ENCODE measurements around the gene SLC4A1.

Gene SLC4A1

GRCh38 chr17:44283344-44284023 is 15.5 kb upstream of the SLC4A1 start:
- H3K27me3 ChIP-seq (ENCODE audit: control insufficient read depth, insufficient read depth, low read length): no peaks in the 10 kb centered on the region
- H3K27ac ChIP-seq (ENCODE audit: low read depth, low read length): no peak overlapping the region
- H3K9ac ChIP-seq (ENCODE audit: low read length): no peak overlapping the region
- no peaks in the 10 kb centered on the region for H3K36me3 ChIP-seq (ENCODE audit: control insufficient read depth, insufficient read depth, low read length)
- H3K4me3 ChIP-seq (ENCODE audit: low read depth, low read length): no peak overlapping the region
- H3K9me3 ChIP-seq (ENCODE audit: control insufficient read depth, insufficient read depth, low read depth, low read length): no peaks in the 10 kb centered on the region
- H3K4me1 ChIP-seq (ENCODE audit: control insufficient read depth, insufficient read depth, low read length): peaks cover 12% of the 10 kb centered on the region

GRCh38 chr17:44282264-44282663 is 14.3 kb upstream of the SLC4A1 start:
- Histone ChIP-seq H3K9me3 (ENCODE audit: control insufficient read depth, insufficient read depth, low read depth, low read length) (no peaks in the 10 kb centered on the region), H3K9ac (ENCODE audit: low read length) (no peak overlapping the region), H3K36me3 (ENCODE audit: control insufficient read depth, insufficient read depth, low read length) (no peaks in the 10 kb centered on the region), H3K4me1 (ENCODE audit: control insufficient read depth, insufficient read depth, low read length) (peaks cover 12% of the 10 kb centered on the region), H3K27me3 (ENCODE audit: control insufficient read depth, insufficient read depth, low read length) (no peaks in the 10 kb centered on the region), H3K27ac (ENCODE audit: low read depth, low read length) (no peak overlapping the region), H3K4me3 (ENCODE audit: low read depth, low read length) (no peak overlapping the region)

GRCh38 chr17:44281570-44281969 is 13.6 kb upstream of the SLC4A1 start:
- H3K9ac ChIP-seq (ENCODE audit: low read length): no peak overlapping the region
- no peaks in the 10 kb centered on the region for H3K27me3 ChIP-seq (ENCODE audit: control insufficient read depth, insufficient read depth, low read length)
- H3K4me1 ChIP-seq (ENCODE audit: control insufficient read depth, insufficient read depth, low read length): peaks cover 12% of the 10 kb centered on the region
- no peak overlapping the region for H3K4me3 ChIP-seq (ENCODE audit: low read depth, low read length)
- no peaks in the 10 kb centered on the region for H3K36me3 ChIP-seq (ENCODE audit: control insufficient read depth, insufficient read depth, low read length)
- no peak overlapping the region for H3K27ac ChIP-seq (ENCODE audit: low read depth, low read length)
- no peaks in the 10 kb centered on the region for H3K9me3 ChIP-seq (ENCODE audit: control insufficient read depth, insufficient read depth, low read depth, low read length)

GRCh38 chr17:44280392-44280937 is 12.5 kb upstream of the SLC4A1 start:
- Histone ChIP-seq H3K36me3 (ENCODE audit: control insufficient read depth, insufficient read depth, low read length) (no peaks in the 10 kb centered on the region), H3K4me1 (ENCODE audit: control insufficient read depth, insufficient read depth, low read length) (peaks cover 12% of the 10 kb centered on the region), H3K9ac (ENCODE audit: low read length) (no peak overlapping the region), H3K4me3 (ENCODE audit: low read depth, low read length) (no peak overlapping the region), H3K27ac (ENCODE audit: low read depth, low read length) (no peak overlapping the region), H3K27me3 (ENCODE audit: control insufficient read depth, insufficient read depth, low read length) (no peaks in the 10 kb centered on the region), H3K9me3 (ENCODE audit: control insufficient read depth, insufficient read depth, low read depth, low read length) (no peaks in the 10 kb centered on the region)

GRCh38 chr17:44279666-44280391 is 11.9 kb upstream of the SLC4A1 start:
- Histone ChIP-seq H3K4me1 (ENCODE audit: control insufficient read depth, insufficient read depth, low read length) (peaks cover 12% of the 10 kb centered on the region), H3K9me3 (ENCODE audit: control insufficient read depth, insufficient read depth, low read depth, low read length) (no peaks in the 10 kb centered on the region), H3K27ac (ENCODE audit: low read depth, low read length) (no peak overlapping the region), H3K36me3 (ENCODE audit: control insufficient read depth, insufficient read depth, low read length) (no peaks in the 10 kb centered on the region), H3K9ac (ENCODE audit: low read length) (peak overlapping the region; percentile 20), H3K27me3 (ENCODE audit: control insufficient read depth, insufficient read depth, low read length) (no peaks in the 10 kb centered on the region), H3K4me3 (ENCODE audit: low read depth, low read length) (no peak overlapping the region; the same call in 1 of the 2 replicates)

GRCh38 chr17:44279346-44279665 is 11.4 kb upstream of the SLC4A1 start:
- no peaks in the 10 kb centered on the region for H3K9me3 ChIP-seq (ENCODE audit: control insufficient read depth, insufficient read depth, low read depth, low read length)
- no peak overlapping the region for H3K27ac ChIP-seq (ENCODE audit: low read depth, low read length)
- H3K4me3 ChIP-seq (ENCODE audit: low read depth, low read length): no peak overlapping the region; the same call in 1 of the 2 replicates
- H3K9ac ChIP-seq (ENCODE audit: low read length): no peak overlapping the region
- H3K36me3 ChIP-seq (ENCODE audit: control insufficient read depth, insufficient read depth, low read length): no peaks in the 10 kb centered on the region
- H3K4me1 ChIP-seq (ENCODE audit: control insufficient read depth, insufficient read depth, low read length): peaks cover 12% of the 10 kb centered on the region
- H3K27me3 ChIP-seq (ENCODE audit: control insufficient read depth, insufficient read depth, low read length): no peaks in the 10 kb centered on the region

GRCh38 chr17:44277976-44278375 is 10.0 kb upstream of the SLC4A1 start:
- H3K9me3 ChIP-seq (ENCODE audit: control insufficient read depth, insufficient read depth, low read depth, low read length): no peaks in the 10 kb centered on the region
- H3K36me3 ChIP-seq (ENCODE audit: control insufficient read depth, insufficient read depth, low read length): no peaks in the 10 kb centered on the region
- H3K27me3 ChIP-seq (ENCODE audit: control insufficient read depth, insufficient read depth, low read length): no peaks in the 10 kb centered on the region
- peaks cover 22% of the 10 kb centered on the region for H3K4me1 ChIP-seq (ENCODE audit: control insufficient read depth, insufficient read depth, low read length)
- no peak overlapping the region for H3K27ac ChIP-seq (ENCODE audit: low read depth, low read length)
- H3K4me3 ChIP-seq (ENCODE audit: low read depth, low read length): no peak overlapping the region
- no peak overlapping the region for H3K9ac ChIP-seq (ENCODE audit: low read length)

GRCh38 chr17:44273607-44274006 is 5.7 kb upstream of the SLC4A1 start:
- no peak overlapping the region for H3K9ac ChIP-seq (ENCODE audit: low read length)
- peaks cover 10% of the 10 kb centered on the region for H3K4me1 ChIP-seq (ENCODE audit: control insufficient read depth, insufficient read depth, low read length)
- H3K27ac ChIP-seq (ENCODE audit: low read depth, low read length): no peak overlapping the region
- H3K36me3 ChIP-seq (ENCODE audit: control insufficient read depth, insufficient read depth, low read length): no peaks in the 10 kb centered on the region
- no peak overlapping the region for H3K4me3 ChIP-seq (ENCODE audit: low read depth, low read length)
- no peaks in the 10 kb centered on the region for H3K9me3 ChIP-seq (ENCODE audit: control insufficient read depth, insufficient read depth, low read depth, low read length)
- H3K27me3 ChIP-seq (ENCODE audit: control insufficient read depth, insufficient read depth, low read length): no peaks in the 10 kb centered on the region

GRCh38 chr17:44272954-44273353 is 5.0 kb upstream of the SLC4A1 start:
- H3K27me3 ChIP-seq (ENCODE audit: control insufficient read depth, insufficient read depth, low read length): no peaks in the 10 kb centered on the region
- H3K4me1 ChIP-seq (ENCODE audit: control insufficient read depth, insufficient read depth, low read length): peaks cover 10% of the 10 kb centered on the region
- no peak overlapping the region for H3K9ac ChIP-seq (ENCODE audit: low read length)

GRCh38 chr17:44272321-44272951 is 4.5 kb upstream of the SLC4A1 start:
- Histone ChIP-seq H3K36me3 (ENCODE audit: control insufficient read depth, insufficient read depth, low read length) (no peaks in the 10 kb centered on the region), H3K9me3 (ENCODE audit: control insufficient read depth, insufficient read depth, low read depth, low read length) (no peaks in the 10 kb centered on the region), H3K27ac (ENCODE audit: low read depth, low read length) (no peak overlapping the region), H3K4me3 (ENCODE audit: low read depth, low read length) (no peak overlapping the region), H3K4me1 (ENCODE audit: control insufficient read depth, insufficient read depth, low read length) (peaks cover 10% of the 10 kb centered on the region), H3K27me3 (ENCODE audit: control insufficient read depth, insufficient read depth, low read length) (no peaks in the 10 kb centered on the region), H3K9ac (ENCODE audit: low read length) (no peak overlapping the region)

More at GRCh38 chr17:44272954-44273353, 5.0 kb upstream of the SLC4A1 start:
- H3K9me3 ChIP-seq (ENCODE audit: control insufficient read depth, insufficient read depth, low read depth, low read length): no peaks in the 10 kb centered on the region
- no peak overlapping the region for H3K4me3 ChIP-seq (ENCODE audit: low read depth, low read length)
- H3K36me3 ChIP-seq (ENCODE audit: control insufficient read depth, insufficient read depth, low read length): no peaks in the 10 kb centered on the region
- no peak overlapping the region for H3K27ac ChIP-seq (ENCODE audit: low read depth, low read length)
